GM19455 (cell line): ENCODE measurements around the gene DLG3.
"Not testable (repeated sequence)": the region's sequence is repeated elsewhere in the genome, so short reads cannot be mapped to it uniquely, and the experiment has no call there.

Experiments
- ATAC-seq: cut with Tn5 transposase; IDR thresholded peaks from one replicate; pipeline ENCODE4 v1.9.1; 2021; ENCODE audit not compliant: unreplicated experiment

The DLG3 gene

GRCh38 chrX:70509078-70509477 lies 64.4 kb downstream of the DLG3 start:
- ATAC-seq: no peak

GRCh38 chrX:70515270-70515669 lies 70.6 kb downstream of the DLG3 start:
- ATAC-seq: not testable (repeated sequence)

- ATAC-seq: not testable (repeated sequence)
Observed at GRCh38 chrX:70515692-70516091, 71.1 kb downstream of the DLG3 start.

GRCh38 chrX:70525733-70526132 lies 81.1 kb downstream of the DLG3 start:
- no peak for ATAC-seq

GRCh38 chrX:70527053-70527452 lies 82.4 kb downstream of the DLG3 start:
- no peak for ATAC-seq

- ATAC-seq: no peak
Observed at GRCh38 chrX:70527610-70528345, 83.1 kb downstream of the DLG3 start.

GRCh38 chrX:70535198-70535597 lies 90.6 kb downstream of the DLG3 start:
- ATAC-seq: no peak

GRCh38 chrX:70549429-70549828 lies 104.8 kb downstream of the DLG3 start:
- no peak for ATAC-seq

GRCh38 chrX:70552130-70552704 lies 107.6 kb downstream of the DLG3 start:
- ATAC-seq: no peak

- peak; percentile 69 for ATAC-seq
Observed at GRCh38 chrX:70553516-70553915, 108.9 kb downstream of the DLG3 start.

GRCh38 chrX:70554081-70554480 lies 109.4 kb downstream of the DLG3 start:
- ATAC-seq: peak; percentile 10

GRCh38 chrX:70554523-70554922 lies 109.9 kb downstream of the DLG3 start:
- ATAC-seq: no peak

GRCh38 chrX:70554948-70555347 lies 110.3 kb downstream of the DLG3 start:
- no peak for ATAC-seq
